Measurements from ENCODE around the gene RNF123. TPM values are rescaled to one million over a fixed set of nuclear protein-coding genes. Genes with fewer than 3 reads are reported as not detected.

Gene RNF123
- total RNA-seq, 1 experiment from 2014 or later, result 40.6 TPM

GRCh38 chr3:49769926-49770325 lies 80.6 kb downstream of the RNF123 start:
- Histone ChIP-seq H3K9ac (ENCODE audit: extremely low read depth, insufficient read length, low read length) (no peak overlapping the region), H3K27me3 (ENCODE audit: insufficient read depth, low read length) (no peaks in the 10 kb centered on the region), H4K5ac (ENCODE audit: insufficient read length, low read depth, low read length) (no peak overlapping the region), H4K8ac (replicated peaks; ENCODE audit: insufficient read length, low read depth, low read length) (no peak overlapping the region), H3K4me1 (ENCODE audit: insufficient read depth, low read length) (no peaks in the 10 kb centered on the region), H2AFZ (ENCODE audit: low read length) (no peak overlapping the region), H4K20me1 (ENCODE audit: control insufficient read depth, insufficient read depth, insufficient read length) (no peaks in the 10 kb centered on the region), H3T11ph (ENCODE audit: low read length) (no peak overlapping the region), H2AK5ac (ENCODE audit: insufficient read length, low read length) (no peak overlapping the region), H4K91ac (ENCODE audit: insufficient read length, low read depth, low read length) (no peak overlapping the region), H3K9me3 (ENCODE audit: control insufficient read depth, low read depth, low read length) (no peaks in the 10 kb centered on the region), H3K4ac (ENCODE audit: low read depth, low read length) (no peak overlapping the region), H3K23me2 (ENCODE audit: insufficient read length, low read depth, low read length, poor library complexity, severe bottlenecking) (no peaks in the 10 kb centered on the region), H3K56ac (ENCODE audit: insufficient read length, low read depth, low read length) (no peak overlapping the region), H3K79me2 (ENCODE audit: insufficient read depth, low read length) (peaks cover 5% of the 10 kb centered on the region; the same call in 1 of the 2 replicates), H2BK12ac (ENCODE audit: insufficient read length, low read depth, low read length) (no peak overlapping the region), H3K79me1 (ENCODE audit: insufficient read depth, low read depth, low read length, poor library complexity, severe bottlenecking) (peaks cover 7% of the 10 kb centered on the region), H3K18ac (ENCODE audit: insufficient read length, low read depth, low read length) (no peak overlapping the region), H3K27ac (ENCODE audit: insufficient read length, low read depth, low read length) (no peak overlapping the region), H3K14ac (ENCODE audit: insufficient read depth, low read length) (no peak overlapping the region), H2BK120ac (ENCODE audit: low read depth, low read length, poor library complexity, severe bottlenecking) (no peak overlapping the region), H2BK20ac (ENCODE audit: low read depth, low read length, poor library complexity, severe bottlenecking) (no peak overlapping the region), H2BK5ac (ENCODE audit: insufficient read length, low read length) (no peak overlapping the region), H3K4me2 (ENCODE audit: insufficient read depth, insufficient read length, low read length) (no peak overlapping the region), H2BK15ac (ENCODE audit: low read depth, low read length) (no peak overlapping the region), H3K23ac (ENCODE audit: insufficient read length, low read depth, low read length) (no peak overlapping the region)
- Mint-ChIP-seq H3K4me3 (no peak overlapping the region), H3K36me3 (ENCODE audit: insufficient read depth in 1 of 3, low read depth in 3 of 3) (peaks cover 2 to 4% (median 2%) of the 10 kb centered on the region in 3 experiments; a peak in 5 of 7 replicates), H3K27ac (0 out of 7 replicates have a peak overlapping the region, but pooled peaks of 1 of the 3 experiments have one; percentile 24), H3K27me3 (ENCODE audit: low read depth) (no peaks in the 10 kb centered on the region), H3K4me1 (no peaks in the 10 kb centered on the region), H3K9me3 (no peaks in the 10 kb centered on the region)
- DNase-seq, result no peak
- TF ChIP-seq, protein P1, sequence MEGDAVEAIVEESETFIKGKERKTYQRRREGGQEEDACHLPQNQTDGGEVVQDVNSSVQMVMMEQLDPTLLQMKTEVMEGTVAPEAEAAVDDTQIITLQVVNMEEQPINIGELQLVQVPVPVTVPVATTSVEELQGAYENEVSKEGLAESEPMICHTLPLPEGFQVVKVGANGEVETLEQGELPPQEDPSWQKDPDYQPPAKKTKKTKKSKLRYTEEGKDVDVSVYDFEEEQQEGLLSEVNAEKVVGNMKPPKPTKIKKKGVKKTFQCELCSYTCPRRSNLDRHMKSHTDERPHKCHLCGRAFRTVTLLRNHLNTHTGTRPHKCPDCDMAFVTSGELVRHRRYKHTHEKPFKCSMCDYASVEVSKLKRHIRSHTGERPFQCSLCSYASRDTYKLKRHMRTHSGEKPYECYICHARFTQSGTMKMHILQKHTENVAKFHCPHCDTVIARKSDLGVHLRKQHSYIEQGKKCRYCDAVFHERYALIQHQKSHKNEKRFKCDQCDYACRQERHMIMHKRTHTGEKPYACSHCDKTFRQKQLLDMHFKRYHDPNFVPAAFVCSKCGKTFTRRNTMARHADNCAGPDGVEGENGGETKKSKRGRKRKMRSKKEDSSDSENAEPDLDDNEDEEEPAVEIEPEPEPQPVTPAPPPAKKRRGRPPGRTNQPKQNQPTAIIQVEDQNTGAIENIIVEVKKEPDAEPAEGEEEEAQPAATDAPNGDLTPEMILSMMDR (conservative IDR thresholded peaks at IDR 0.05), result no peak

Other genes with a start within 250 kb of the RNF123 start
- gene DAG1, start 219.3 kb upstream of the RNF123 start, total RNA-seq (2021), result 93.0 and 94.0 TPM in 2 replicates
- gene BSN, start 135.1 kb upstream of the RNF123 start, total RNA-seq (2021), result 1.9 and 2.4 TPM in 2 replicates
- 215 and 220 TPM in 2 replicates for gene APEH, start 15.2 kb upstream of the RNF123 start, total RNA-seq (2021)
- 8.9 and 9.3 TPM in 2 replicates for gene MST1, start 83 bp upstream of the RNF123 start, total RNA-seq (2021)
- 3.0 and 3.8 TPM in 2 replicates for gene AMIGO3, start 30.1 kb downstream of the RNF123 start, total RNA-seq (2021)
- 29.1 and 31.1 TPM in 2 replicates for gene GMPPB, start 34.4 kb downstream of the RNF123 start, total RNA-seq (2021)
- gene IP6K1, start 97.0 kb downstream of the RNF123 start, total RNA-seq (2021), result 42.0 and 42.2 TPM in 2 replicates
- not detected in 2 replicates for gene CDHR4, start 110.3 kb downstream of the RNF123 start, total RNA-seq (2021)
- gene INKA1, start 113.7 kb downstream of the RNF123 start, total RNA-seq (2021), result 1.2 and 1.4 TPM in 2 replicates
- 0.85 and 1.0 TPM in 2 replicates for gene UBA7, start 124.4 kb downstream of the RNF123 start, total RNA-seq (2021)
- gene TRAIP, start 167.0 kb downstream of the RNF123 start, total RNA-seq (2021), result 30.9 and 36.7 TPM in 2 replicates
- 50.4 and 54.2 TPM in 2 replicates for gene CAMKV, start 180.3 kb downstream of the RNF123 start, total RNA-seq (2021)
- 4.9 and 5.3 TPM in 2 replicates for gene MST1R, start 214.3 kb downstream of the RNF123 start, total RNA-seq (2021)
- 10.0 and 10.9 TPM in 2 replicates for gene MON1A, start 240.3 kb downstream of the RNF123 start, total RNA-seq (2021)

Data from H9 (cell line).